Epithelial cell of esophagus (primary cell): ENCODE data around the gene HSD17B3.

Experiments
- DNase-seq: peaks from one replicate; pipeline ENCODE4 v3.0.0; 2010; ENCODE audit warnings: low read depth
- H3K4me3 ChIP-seq: 2 replicates; pipeline ENCODE4 v1.5.1; 2011; ENCODE audit warnings: mild to moderate bottlenecking, low read length, control low read depth
- CTCF ChIP-seq: IDR thresholded peaks from 2 replicates; pipeline ENCODE4 v1.5.1; 2011; ENCODE audit warnings: low read depth, mild to moderate bottlenecking, low read length, control low read depth, inconsistent platforms; ENCODE audit not compliant: insufficient read depth; ENCODE audit errors: missing control alignments

The HSD17B3 gene

GRCh38 chr9:96279932-96280331 lies 22.0 kb downstream of the HSD17B3 start:
- no peak for TF ChIP-seq CTCF
- DNase-seq, result peak; percentile 80
- no peak overlapping the region for H3K4me3 ChIP-seq

DNA sequence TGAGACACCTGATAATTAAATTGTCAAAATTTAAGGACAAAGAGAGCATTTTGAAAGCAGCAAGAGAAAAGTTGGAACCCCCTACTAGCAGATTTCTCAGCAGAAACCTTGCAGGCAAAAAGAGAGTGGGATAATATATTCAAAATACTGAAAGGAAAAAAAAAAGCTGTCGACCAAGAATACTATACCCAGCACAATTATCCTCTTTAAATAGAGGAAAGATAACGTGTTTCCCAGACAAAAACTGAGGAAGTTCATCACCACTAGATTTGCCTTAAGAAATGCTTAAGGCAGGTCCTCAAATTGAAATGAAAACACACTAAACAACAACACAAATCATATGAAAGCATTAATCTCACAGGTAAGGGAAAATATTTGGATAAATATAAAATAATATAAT lies 27.0 kb downstream of the HSD17B3 start:
- no peak for DNase-seq
- TF ChIP-seq CTCF, result no peak
- H3K4me3 ChIP-seq, result no peak overlapping the region

DNA sequence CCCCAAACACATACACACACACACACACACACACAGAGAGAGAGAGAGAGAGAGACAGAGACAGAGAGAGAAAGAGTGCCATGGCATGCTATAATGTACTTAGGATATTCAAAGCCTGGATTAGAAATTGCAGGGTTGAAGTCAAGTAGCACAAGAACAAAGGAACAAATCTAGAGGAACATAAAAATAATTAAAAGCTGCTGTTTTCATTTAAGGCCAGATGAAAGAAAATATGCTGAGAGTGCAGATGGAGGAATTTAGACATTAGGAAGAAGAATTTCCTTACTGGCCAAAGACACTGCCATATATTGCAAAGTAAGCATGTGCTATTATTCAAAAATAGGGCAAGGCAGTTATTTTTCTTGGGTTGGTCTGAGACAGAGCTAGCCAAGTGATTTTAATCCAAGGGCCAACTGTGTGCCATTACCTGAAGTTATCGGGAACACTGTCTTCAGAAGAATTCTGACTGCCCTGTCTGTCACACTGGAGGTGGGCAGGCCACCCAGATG lies 31.7 kb downstream of the HSD17B3 start:
- DNase-seq, result no peak
- H3K4me3 ChIP-seq, result no peak overlapping the region
- no peak for TF ChIP-seq CTCF

GRCh38 chr9:96258967-96259366 lies 43.0 kb downstream of the HSD17B3 start:
- no peak for DNase-seq
- no peak overlapping the region for H3K4me3 ChIP-seq
- TF ChIP-seq CTCF, result no peak

- DNase-seq, result peak; percentile 71
- no peak for TF ChIP-seq CTCF
- H3K4me3 ChIP-seq, result no peak overlapping the region
Observed at GRCh38 chr9:96256800-96257199, 45.2 kb downstream of the HSD17B3 start.

- no peak for TF ChIP-seq CTCF
- DNase-seq, result no peak
- H3K4me3 ChIP-seq, result no peak overlapping the region
Observed at GRCh38 chr9:96255698-96256097, 46.3 kb downstream of the HSD17B3 start.

DNA sequence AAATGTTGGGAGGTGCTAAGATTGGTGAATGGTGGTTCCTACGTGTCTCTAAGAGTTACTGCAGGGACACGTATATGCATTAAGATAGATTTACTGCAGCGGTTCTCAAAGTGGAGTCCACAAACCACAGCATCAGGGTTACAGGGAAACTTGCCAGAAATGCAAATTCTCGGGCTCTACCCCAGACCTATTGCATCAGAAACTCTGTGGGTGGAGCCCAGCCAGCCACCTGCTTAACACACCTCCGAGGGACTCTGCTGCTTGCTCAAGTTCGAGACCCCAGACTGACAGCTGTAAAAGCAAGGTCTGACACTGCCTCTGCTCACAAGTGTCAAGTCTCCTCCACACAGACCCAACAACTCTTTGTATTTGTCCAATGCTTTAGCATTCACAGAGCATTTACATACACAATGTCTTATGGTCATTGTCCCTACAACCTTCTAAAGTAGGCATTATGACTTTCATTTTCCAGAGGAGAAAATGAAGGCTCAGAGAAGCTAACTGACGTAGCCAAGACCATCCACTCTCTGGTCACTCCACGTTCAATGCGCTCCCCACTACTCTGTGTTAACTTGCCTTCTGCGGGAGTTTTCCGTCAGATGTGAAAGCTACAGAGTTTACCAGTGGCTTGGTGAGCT lies 48.8 kb downstream of the HSD17B3 start:
- DNase-seq, result no peak
- no peak for TF ChIP-seq CTCF
- H3K4me3 ChIP-seq, result no peak overlapping the region
